HG02759 (cell line): ENCODE results near the gene NKG7.
A peak's percentile ranks its signal among the peaks of the same experiment; 100 is the strongest.

ENCODE experiments used
- ATAC-seq: cut with Tn5 transposase; IDR thresholded peaks from one replicate; pipeline ENCODE4 v1.9.1; 2021; ENCODE audit warnings: mild to moderate bottlenecking, moderate library complexity; ENCODE audit not compliant: unreplicated experiment

Gene NKG7

DNA sequence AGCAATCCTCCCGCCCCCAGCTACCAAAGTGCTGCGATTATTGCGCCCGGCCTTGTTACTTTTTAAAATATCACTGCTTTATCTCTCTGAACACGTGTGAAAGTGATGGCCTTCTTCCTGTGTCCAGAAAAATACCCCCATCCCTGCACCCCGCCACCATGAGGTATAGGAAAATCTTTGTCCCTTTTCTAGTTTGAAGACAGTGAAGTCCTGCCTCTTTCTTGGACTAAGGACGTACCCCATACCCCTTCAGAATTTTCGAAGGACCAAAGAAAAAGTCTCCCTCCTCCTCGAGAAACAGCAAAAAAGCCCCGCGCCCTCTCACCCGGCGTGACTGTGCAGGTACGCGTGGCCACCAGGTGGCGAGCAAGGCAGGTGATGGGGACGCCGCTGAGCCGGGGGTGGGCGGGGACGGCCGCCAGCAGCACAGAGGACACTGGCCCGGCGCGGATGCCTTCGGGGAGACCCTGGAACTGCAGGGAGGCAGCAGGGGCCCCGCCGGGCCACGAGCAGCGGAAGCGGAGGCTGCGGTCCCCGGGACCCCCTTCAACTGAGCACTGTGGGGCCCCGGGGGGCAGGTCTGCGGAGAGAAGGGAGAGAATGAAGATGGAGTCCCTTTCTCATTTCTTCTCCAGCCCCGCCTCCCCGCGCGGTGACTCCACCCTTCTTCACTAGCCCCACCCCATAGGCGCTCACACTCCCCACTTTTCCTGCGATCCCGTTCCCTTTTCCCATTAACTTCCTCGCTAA is 33.7 kb downstream of the NKG7 start:
- ATAC-seq, result peak; percentile 63

DNA sequence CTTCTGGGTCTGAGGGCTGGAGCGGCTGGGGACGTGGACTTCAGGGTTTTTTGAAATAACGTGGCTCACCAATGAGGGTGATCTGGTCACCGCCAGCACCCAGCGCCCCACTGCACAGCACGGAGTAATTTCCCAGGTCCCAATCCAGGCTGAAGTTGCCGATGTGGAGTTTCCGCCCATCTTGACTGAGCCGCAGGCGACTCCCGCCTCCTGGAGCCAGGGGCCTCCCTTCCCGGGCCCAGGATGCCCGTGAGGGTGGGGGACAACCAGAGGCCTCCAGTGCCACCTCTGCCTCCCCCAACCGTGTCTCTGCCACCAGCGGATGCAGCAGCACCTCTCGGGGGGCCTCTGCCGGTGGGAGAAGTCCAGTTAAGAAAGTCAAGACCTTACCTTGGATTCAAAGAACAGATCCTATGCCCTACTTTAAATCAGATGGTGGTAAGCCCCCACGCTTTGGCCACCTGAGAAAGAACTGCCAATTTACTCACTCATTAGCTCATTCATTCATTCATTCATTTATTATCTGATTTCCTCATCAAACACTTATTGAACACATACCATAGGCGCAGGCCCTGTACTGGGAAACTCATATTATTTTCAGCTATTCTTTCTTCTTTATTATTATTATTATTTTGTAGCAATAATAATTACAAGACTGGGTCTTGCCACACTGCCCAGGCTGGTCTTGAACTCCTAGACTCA is 34.4 kb downstream of the NKG7 start:
- ATAC-seq, result no peak

DNA sequence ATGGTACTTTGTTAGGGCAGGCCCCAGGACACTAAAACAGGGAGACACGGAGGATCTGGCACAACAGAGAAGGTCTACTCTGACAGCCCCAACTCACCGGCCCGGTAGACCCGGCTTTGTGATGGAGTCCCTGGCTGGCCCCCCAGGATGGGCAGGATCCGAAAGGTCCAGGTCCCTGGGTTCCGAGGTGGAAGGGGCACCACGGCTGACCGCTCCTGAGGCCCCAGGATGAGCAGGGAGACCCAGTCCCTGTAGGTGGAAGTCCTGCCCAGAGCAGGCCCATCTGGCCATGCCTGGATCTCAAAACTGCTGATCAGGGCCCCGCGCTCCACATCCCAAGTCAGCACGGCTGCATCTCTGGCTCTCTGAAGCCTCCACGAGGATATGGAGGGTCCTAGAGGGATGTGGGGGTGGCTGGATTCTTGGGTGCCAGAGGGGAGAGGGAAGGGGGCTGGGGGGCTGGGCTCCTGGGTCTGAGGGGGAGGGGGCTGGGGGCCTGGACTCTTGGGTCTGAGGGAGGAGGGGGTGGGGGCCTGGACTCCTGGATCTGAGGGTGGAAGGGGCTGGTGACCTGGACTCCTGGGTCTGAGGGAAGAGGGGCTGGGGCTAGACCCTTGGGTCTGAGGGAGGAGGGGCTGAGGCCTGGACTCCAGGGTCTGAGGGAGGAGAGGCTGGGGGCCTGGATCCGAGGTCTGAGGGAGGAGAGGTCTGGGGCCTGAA is 35.2 kb downstream of the NKG7 start:
- ATAC-seq, result no peak

DNA sequence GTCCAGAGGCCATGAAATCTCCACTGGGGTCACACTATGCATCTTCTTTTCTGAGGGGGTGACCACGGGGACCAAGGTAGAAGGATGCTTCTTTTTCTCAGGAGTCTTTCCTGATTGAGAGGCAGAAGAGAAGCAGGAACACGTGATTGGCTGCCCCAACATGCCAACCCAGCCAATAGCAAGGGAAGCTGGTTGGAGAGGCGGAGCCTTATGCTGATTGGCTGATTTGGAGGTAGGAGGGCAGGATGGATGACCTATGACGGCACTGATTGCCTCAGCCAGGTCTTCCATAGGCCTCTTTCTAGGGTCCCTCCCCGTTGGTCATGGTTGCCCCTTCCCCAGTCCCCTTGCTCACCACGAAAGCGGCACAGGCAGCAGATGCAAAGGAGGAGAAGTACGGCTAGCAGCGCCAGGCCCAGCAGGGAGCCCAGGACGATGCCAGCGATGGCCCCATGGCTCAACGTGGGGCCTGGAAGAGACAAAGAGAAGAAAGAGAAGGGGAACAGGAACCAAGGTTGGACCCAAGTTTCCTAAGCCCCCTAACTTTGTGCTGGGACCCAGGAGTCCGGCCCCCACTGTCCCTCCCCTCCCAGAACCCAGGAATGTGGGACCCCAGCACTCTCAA is 38.5 kb downstream of the NKG7 start:
- no peak for ATAC-seq

DNA sequence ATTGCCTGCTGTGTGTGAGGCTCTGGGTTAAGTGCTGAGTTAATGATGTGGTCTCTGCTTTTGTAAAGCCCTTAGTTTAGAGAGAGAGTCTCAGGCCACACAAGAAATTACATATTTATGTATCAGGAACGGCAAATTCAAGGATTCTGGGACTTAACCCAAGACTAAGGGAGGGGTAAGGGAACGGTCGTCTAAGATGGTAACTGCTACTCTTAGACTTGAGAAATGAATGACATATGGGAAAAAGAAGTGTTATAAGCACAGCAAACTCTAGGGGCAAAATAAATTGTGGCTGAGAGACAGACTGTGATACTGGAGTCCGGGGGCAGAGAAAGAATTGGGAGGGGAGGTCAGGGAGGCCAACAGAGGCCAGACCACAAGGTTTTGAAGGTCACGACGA is 40.7 kb downstream of the NKG7 start:
- ATAC-seq, result no peak

DNA sequence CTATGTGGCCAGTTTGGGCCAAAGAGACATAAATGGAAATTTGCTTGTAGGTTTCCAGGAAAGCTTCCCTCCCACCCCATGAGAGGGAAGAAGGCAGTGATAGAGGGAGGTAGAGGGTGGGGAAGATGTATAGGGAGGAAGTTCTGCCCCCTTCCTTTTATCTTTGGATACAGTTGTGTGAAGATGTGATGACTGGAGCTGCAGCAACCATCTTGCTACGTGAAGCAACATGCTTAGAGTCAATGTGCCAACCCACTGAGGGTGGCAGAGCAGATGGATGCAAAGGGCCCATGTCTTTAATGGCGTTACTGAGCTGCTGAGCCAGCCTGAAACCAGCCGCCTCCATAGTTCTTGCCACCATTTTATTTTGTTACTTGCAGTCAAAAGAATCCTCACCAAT is 41.3 kb downstream of the NKG7 start:
- no peak for ATAC-seq

DNA sequence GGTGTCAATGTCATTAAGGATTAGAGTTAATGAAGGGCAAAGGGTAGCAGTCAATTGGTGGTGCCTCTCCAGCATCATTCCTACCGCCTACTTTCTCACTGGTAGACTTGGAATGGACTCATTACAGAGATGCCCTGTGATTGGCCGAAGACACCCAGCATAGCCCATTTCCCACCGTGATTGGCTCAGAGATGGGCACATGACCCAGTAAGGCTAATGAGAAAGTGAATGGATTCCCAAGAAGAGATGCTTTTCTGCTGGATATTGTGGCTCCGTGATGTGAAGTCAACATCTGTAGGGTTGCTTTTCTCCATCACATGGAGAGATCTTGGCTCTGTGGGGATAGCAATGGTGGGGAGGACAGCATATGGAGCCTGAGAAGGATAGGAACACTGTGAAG is 42.1 kb downstream of the NKG7 start:
- no peak for ATAC-seq

DNA sequence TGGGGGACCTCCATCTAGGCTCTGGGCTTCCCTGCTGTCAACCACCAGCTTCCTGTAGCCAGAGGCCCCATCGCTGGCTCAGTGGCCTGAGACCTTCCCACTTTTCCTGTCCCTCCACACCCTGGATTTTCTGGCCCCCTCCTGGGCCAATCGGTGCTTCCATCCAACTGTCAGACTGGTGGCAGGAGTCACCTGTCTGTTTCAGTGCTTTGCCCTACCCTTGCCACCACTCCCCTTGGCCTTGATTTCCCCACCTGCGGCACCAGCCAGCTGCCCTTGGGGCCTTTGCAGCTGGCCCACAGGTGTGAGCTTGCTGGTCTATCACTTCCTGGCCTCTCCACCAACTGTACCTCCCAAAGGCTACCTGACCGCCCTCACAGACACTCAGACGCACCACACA is 43.0 kb downstream of the NKG7 start:
- no peak for ATAC-seq

DNA sequence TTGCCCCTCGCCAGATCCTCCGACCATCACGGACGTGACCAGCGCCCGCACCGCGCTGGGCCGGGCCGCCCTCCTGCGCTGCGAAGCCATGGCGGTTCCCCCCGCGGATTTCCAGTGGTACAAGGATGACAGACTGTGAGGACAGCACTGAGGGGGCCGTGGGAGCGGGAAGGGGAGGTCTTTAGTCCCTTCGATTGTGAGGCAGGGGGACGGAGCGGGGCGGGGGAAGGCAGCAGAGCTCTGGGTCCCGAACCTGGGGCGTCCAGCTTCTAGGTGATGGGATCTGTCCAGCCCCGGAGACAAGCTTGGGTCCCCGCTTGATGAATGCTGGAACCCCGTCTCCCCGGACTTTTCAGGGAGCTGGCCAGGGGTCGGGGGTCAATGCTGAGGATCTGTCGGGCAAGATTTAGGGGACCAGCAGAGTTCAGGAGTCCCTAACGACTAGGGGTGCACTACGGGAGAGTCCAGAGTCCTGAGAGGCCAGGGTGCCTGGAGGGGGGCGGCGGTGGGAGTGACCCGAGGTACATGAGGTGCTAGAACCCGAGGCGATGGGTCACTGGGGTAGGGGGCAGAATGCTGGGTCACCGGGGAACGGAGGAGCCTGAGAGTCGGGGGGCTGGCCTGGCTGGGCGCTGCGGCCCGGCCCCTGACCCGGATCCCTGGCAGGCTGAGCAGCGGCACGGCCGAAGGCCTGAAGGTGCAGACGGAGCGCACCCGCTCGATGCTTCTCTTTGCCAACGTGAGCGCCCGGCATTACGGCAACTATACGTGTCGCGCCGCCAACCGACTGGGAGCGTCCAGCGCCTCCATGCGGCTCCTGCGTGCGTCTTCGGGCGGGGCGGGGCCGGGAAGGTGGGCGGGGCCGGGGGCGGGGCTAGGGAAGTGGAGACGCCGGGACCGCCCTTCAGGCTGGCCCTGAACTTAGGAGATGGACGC is 45.1 kb downstream of the NKG7 start:
- ATAC-seq, result no peak

DNA sequence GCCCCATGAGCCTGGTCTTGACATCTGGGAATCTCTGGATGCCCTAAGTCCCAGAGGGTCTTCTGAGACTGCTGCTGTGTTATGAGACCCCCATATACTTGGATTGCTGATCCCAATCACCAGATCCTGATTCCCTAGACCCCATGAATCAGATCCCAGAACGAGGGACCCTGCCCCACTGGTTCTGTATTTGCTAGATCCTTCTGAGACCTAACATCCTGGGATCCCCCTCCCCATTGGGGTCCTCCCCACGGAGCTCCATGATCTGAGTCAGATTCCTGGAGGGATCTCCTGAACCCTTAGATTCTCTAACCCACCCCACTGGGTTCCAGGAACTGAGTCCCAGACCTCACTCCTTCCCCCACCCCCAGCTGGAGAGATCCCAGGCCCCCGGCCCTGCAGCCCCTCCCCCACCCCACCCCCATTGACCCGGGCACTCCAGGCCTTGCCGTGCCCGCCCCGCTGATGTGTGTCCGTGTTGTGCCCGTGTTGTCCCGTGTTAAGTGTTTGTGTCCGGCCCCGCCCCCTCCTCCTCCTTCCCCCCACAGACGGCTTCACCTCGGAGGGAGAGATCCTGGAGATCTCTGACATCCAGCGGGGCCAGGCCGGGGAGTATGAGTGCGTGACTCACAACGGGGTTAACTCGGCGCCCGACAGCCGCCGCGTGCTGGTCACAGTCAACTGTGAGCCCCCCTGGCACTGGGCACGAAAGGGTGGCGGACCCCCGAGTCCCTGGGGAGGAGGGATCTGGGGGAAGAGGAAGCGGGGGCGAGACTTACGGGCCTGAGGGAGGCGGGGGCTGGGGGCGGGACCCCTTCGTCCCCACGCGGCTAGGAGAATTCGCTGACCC is 46.0 kb downstream of the NKG7 start:
- no peak for ATAC-seq

DNA sequence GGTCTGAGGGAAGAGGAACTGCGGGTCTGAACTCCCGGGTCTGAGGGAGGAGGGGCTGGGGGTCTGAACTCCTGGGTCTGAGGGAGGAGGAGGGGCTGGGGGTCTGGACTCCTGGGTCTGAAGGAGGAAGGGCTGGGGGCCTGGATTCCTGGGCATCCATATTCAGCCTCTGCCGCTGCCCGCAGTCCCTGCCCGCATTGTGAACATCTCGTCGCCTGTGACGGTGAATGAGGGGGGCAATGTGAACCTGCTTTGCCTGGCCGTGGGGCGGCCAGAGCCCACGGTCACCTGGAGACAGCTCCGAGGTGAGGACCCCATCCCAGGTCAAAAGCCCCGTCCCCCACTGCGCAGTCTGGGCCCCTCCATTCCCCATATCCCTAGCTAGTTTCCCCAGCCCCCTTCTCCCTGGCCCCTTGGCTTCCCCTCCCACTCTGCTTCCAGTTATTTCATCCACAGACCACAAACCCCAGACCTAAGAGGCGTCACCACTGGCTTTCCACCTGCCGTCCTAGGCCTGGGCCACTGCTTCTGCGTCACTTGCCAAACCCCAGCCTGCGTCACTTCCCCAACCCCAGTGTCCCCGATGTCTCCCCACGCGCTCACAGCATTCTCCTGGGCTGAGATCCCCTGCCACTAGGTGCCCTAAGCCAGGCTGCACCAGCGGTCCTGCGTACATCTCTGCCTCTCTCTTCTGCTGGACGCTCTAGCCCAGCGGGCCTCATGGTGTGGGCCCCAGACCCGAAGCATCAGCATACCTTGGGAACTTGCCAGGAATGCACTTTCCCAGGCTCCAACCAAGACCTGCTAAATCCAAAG is 47.1 kb downstream of the NKG7 start:
- ATAC-seq, result no peak

DNA sequence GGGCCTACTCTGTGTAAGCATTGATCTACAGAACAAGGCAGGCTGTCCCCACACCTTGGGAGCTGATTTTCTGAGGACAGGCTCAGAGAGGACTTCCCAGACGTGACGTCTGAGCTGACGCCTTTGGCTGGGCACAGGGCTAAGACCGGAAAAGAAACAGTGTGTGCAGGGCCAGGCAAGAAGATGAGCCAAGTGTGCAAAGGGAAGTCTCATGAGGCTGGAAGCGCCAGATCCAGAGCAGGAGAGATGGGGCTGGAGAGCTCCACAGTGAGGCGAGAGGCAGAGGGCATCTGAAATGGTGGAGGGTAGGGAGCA is 48.3 kb downstream of the NKG7 start:
- no peak for ATAC-seq

DNA sequence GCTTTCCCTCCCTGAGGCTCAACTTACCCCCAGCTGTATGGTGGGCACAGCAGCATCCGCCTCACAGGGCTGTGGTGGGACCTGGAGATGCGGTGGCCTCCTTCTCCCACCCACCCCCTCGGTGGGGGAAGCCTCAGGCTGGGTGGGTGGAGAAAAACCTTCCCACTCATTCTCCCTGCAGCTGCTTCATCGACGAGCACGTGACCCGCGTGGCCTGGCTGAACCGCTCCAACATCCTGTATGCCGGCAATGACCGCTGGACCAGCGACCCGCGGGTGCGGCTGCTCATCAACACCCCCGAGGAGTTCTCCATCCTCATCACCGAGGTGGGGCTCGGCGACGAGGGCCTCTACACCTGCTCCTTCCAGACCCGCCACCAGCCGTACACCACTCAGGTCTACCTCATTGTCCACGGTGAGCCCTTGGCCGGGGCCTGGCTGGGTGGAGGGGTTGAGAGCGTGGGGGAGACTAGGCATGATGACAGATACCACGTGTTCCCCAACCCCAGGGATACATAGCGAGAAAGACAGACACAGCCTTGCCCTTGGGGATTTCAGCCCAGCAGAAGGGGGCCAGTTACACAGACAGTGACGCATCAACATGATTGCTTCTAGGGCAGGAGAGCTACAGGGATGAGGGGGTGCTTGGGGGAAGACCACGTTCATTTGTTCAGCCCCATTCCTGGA is 48.8 kb downstream of the NKG7 start:
- no peak for ATAC-seq

DNA sequence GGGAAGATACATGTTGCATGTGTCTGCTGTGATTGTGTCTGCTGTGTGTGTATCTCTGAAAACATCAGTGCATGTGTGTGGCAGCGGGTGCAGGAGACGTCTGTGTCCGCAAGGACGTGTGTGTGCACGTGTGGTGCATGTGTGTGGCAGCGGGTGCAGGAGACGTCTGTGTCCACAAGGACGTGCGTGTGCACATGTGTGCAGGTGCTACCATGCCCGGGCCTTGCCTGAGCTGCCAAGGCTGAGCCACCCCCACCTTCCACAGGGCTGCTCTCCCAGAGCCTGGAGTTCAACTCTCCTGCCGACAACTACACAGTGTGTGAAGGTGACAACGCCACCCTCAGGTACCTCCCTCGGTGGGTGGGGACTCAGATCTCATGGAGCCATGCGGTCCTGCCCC is 50.7 kb downstream of the NKG7 start:
- ATAC-seq, result no peak
